SK-N-SH treated with all-trans-retinoic acid at 6 μM for 48 hours (cell line): ENCODE results near the gene TMEM33.

Experiments used
- ARNTL ChIP-seq: fragments of 450-650 bp; formaldehyde crosslinking; IDR thresholded peaks from 2 replicates; pipeline ENCODE4 v1.5.0; 2020; ENCODE audit warnings: low read depth, mild to moderate bottlenecking, moderate library complexity, borderline replicate concordance
- ESRRG ChIP-seq: fragments of 250-450 bp; sonication (Bioruptor Pico); IDR thresholded peaks from 2 replicates; pipeline ENCODE4 v1.6.1; 2021; ENCODE audit warnings: mild to moderate bottlenecking
- GLIS3 ChIP-seq: fragments of 250-450 bp; sonication (Bioruptor Pico); IDR thresholded peaks from 2 replicates; pipeline ENCODE4 v1.5.0; 2020; ENCODE audit warnings: mild to moderate bottlenecking, moderate library complexity
- POU6F1 ChIP-seq: fragments of 250-450 bp; sonication (Bioruptor Pico); IDR thresholded peaks from 2 replicates; pipeline ENCODE4 v1.8.0; 2021; ENCODE audit warnings: low read depth, mild to moderate bottlenecking, moderate library complexity, borderline replicate concordance
- RARB ChIP-seq: fragments of 250-450 bp; sonication (Bioruptor Pico); IDR thresholded peaks from 2 replicates; pipeline ENCODE4 v1.8.0; 2021; ENCODE audit warnings: mild to moderate bottlenecking, moderate library complexity
- SNAI2 ChIP-seq: fragments of 250-450 bp; sonication (Bioruptor Pico); IDR thresholded peaks from 2 replicates; pipeline ENCODE4 v1.5.0; 2020; ENCODE audit warnings: mild to moderate bottlenecking, moderate library complexity
- ZFP3 ChIP-seq: fragments of 250-450 bp; sonication (Bioruptor Pico); IDR thresholded peaks from 2 replicates; pipeline ENCODE4 v1.5.0; 2020; ENCODE audit warnings: mild to moderate bottlenecking, moderate library complexity
- ZFP30 ChIP-seq: fragments of 450-650 bp; formaldehyde crosslinking; IDR thresholded peaks from 2 replicates; pipeline ENCODE4 v1.5.0; 2022; ENCODE audit warnings: mild to moderate bottlenecking, moderate library complexity

DNA sequence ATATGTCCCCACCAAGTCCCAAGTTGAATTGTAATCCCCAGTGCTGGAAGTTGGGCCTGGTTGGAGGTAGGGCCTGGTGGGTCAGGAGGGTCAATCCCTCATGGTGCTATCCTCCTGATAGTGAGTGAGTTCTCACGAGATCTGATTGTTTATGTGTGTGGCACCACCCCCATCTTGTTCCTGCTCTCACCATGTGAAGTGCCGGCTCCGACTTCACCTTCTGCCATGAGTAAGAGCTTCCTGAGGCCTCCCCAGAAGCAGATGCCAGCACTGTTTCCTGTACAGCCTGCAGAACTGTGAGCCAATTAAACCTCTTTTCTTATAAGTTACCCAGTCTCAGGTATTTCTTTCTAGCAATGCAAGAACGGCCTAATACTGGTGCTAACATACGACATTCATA lies 22.7 kb upstream of the TMEM33 start:
- no peak for TF ChIP-seq ARNTL (CRISPR knock-in tag)
- TF ChIP-seq POU6F1 (CRISPR knock-in tag) = no peak
- TF ChIP-seq ZFP3 (CRISPR knock-in tag) = no peak
- no peak for TF ChIP-seq ESRRG (CRISPR knock-in tag)
- no peak for TF ChIP-seq RARB
- TF ChIP-seq GLIS3 = no peak
- no peak for TF ChIP-seq ZFP30 (CRISPR knock-in tag)
- no peak for TF ChIP-seq SNAI2 (CRISPR knock-in tag)
